Measurements from ENCODE around the gene TAS2R39. TPM values are rescaled to one million over a fixed set of nuclear protein-coding genes. Genes with fewer than 3 reads are reported as not detected.
"Not testable (repeated sequence)": the region's sequence is repeated elsewhere in the genome, so short reads cannot be mapped to it uniquely, and the experiment has no call there.

Gene TAS2R39
- total RNA-seq = not detected in 2 replicates

GRCh38 chr7:143183024-143183423 lies at the start of gene TAS2R39:
Gene TAS2R39, plus strand, starts transcription at chr7:143183419. Its CDS starts 0 bp downstream, at chr7:143183419.
- no peak for DNase-seq

GRCh38 chr7:143147070-143147469 lies 36.1 kb upstream of the TAS2R39 start:
- DNase-seq = no peak

GRCh38 chr7:143148050-143148449 lies 35.2 kb upstream of the TAS2R39 start:
- DNase-seq = no peak

- no peak for DNase-seq
Observed at GRCh38 chr7:143148651-143149050, 34.6 kb upstream of the TAS2R39 start.

GRCh38 chr7:143150696-143151095 lies 32.5 kb upstream of the TAS2R39 start:
- not testable (repeated sequence) for DNase-seq

GRCh38 chr7:143158617-143159016 lies 24.6 kb upstream of the TAS2R39 start:
- not testable (repeated sequence) for DNase-seq

- no peak for DNase-seq
Observed at GRCh38 chr7:143171697-143172096, 11.5 kb upstream of the TAS2R39 start.

GRCh38 chr7:143172354-143172753 lies 10.9 kb upstream of the TAS2R39 start:
- DNase-seq = no peak

GRCh38 chr7:143176128-143176527 lies 7.1 kb upstream of the TAS2R39 start:
- DNase-seq = no peak

- no peak for DNase-seq
Observed at GRCh38 chr7:143177374-143178119, 5.7 kb upstream of the TAS2R39 start.

- DNase-seq = not testable (repeated sequence)
Observed at GRCh38 chr7:143180771-143181170, 2.4 kb upstream of the TAS2R39 start.

- DNase-seq = no peak
Observed at GRCh38 chr7:143181349-143181748, 1.9 kb upstream of the TAS2R39 start.

- no peak for DNase-seq
Observed at GRCh38 chr7:143185551-143185950, 2.3 kb downstream of the TAS2R39 start.

GRCh38 chr7:143188994-143189393 lies 5.8 kb downstream of the TAS2R39 start:
- no peak for DNase-seq

GRCh38 chr7:143193880-143194279 lies 10.7 kb downstream of the TAS2R39 start:
- DNase-seq = no peak

- DNase-seq = no peak
Observed at GRCh38 chr7:143199040-143199439, 15.8 kb downstream of the TAS2R39 start.

GRCh38 chr7:143202161-143202560 lies 18.9 kb downstream of the TAS2R39 start:
- no peak for DNase-seq

GRCh38 chr7:143203386-143203785 lies 20.2 kb downstream of the TAS2R39 start:
- DNase-seq = no peak

GRCh38 chr7:143205560-143206293 lies 22.5 kb downstream of the TAS2R39 start:
- DNase-seq = no peak

GRCh38 chr7:143210541-143210940 lies 27.3 kb downstream of the TAS2R39 start:
- DNase-seq = no peak

GRCh38 chr7:143213478-143213877 lies 30.3 kb downstream of the TAS2R39 start:
- not testable (repeated sequence) for DNase-seq

GRCh38 chr7:143214789-143215679 lies 31.8 kb downstream of the TAS2R39 start:
- DNase-seq = peak; percentile 91

- DNase-seq = no peak
Observed at GRCh38 chr7:143216151-143216550, 32.9 kb downstream of the TAS2R39 start.
